Kidney glomerular epithelial cell (primary cell): ENCODE results near the gene SRCAP.
"Not testable (repeated sequence)": the region's sequence is repeated elsewhere in the genome, so short reads cannot be mapped to it uniquely, and the experiment has no call there.

Source experiments
- DNase-seq: peaks from one replicate; lab custom pipeline; 2025; lab: John Stamatoyannopoulos, UW

SRCAP gene

DNA sequence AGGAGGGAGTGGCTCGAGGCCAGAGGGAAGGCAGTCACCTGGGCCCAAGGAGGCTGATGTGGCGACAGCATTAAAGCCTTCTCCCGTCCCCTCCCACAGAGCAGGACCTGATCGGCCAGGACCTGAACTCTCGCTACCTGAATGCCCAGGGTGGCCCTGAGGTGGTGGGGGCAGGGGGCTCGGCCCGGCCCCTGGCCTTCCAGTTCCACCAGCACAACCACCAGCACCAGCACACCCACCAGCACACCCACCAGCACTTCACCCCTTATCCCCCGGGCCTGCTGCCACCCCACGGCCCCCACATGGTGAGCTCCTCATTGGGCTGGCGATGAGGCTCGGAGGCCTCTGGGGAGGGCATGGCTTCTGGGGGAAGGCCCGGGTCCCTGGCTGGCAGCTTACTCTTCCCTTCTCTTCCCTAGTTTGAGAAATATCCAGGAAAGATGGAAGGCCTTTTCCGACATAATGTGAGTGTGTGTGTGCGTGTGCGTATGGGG is 34.3 kb upstream of the SRCAP start:
- DNase-seq = no peak

DNA sequence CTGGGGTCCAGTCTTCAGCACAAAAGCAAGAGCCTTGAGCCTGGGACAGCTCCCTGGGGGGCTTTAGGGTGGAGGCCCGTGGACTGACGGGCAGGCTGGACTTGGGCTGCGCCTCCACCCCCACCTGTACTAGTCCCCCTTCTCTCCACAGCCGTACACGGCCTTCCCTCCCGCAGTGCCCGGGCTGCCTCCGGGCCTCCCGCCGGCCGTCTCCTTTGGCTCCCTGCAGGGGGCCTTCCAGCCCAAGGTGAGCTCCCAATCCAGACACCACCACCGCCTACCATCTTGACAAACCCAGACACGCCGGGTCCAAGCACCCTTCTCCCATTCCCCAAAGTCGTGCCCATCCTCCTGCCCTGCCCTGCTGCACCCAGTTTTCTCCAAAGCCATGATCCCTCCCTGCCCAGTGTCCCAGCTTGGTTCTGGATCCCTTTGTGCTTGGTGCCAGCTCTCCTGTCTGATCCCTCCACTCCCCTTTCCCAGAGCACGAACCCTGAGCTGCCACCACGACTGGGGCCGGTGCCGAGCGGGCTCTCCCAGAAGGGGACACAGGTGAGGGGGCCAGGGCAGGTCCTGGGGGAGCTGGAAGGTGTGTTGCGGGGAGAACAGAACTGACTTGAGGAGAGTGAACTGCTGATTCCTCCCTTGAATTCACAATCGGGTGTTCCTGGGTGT is 33.7 kb upstream of the SRCAP start:
- DNase-seq = no peak

DNA sequence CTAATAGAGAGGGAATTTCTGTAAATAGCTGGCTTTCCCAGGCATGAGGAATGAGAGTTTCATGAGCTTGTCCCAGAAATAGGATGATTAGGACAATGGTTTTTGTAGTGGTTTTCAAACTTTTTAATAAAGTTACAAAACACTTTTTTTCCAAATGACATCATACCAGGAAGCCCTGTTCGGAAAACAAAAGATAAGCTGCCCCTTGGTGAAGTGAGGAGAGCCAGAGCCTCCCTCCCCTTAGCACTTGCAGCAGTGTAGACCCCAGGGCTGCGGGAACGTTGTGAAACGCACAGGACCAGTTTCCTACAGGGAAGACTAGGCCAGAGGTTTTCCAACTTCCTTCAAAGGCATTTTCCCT is 33.2 kb upstream of the SRCAP start:
- DNase-seq = no peak

DNA sequence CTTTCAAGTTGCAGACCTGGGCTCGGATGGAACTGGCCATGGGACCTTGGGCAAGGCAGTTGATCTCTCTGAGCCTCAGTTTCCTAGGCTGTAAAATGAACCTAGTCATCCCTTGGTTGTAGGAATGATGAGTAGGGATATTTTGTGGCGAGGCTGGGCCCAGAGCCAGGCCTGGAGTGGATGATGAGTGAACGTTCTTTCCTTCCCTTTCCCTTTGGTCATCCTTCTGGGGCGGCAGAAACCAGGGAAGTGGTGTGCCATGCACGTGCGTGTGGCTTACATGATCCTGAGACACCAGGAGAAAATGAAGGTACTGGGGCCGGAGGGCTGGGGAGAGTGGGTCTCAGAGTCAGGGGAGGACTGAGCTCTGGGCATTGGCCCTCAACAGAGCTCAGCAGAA is 32.3 kb upstream of the SRCAP start:
- DNase-seq = no peak

DNA sequence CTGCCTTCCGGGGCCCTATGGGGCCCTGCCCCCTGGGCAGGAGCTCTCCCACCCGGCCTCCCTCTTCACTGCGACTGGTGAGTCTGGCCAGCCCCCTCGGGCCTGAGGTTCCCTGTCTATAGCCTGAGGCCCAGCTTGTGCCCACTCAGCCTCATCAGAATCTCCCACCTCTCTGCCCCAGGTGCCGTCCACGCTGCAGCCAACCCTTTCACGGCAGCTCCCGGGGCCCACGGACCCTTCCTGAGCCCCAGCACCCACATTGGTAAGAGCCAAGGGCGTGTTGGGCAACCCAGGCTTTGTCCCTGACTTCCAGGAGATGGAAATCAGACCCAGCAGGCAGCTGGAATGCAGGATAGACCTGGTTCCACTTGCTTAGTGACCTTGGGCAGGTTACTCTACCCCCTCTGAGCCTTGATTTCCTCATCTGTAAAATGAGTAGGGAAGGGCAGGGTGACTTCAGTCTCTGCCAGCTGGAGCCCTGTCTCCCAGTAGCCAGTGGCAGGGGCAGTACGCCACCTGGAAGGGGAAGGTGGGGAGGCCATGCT is 31.5 kb upstream of the SRCAP start:
- no peak for DNase-seq

DNA sequence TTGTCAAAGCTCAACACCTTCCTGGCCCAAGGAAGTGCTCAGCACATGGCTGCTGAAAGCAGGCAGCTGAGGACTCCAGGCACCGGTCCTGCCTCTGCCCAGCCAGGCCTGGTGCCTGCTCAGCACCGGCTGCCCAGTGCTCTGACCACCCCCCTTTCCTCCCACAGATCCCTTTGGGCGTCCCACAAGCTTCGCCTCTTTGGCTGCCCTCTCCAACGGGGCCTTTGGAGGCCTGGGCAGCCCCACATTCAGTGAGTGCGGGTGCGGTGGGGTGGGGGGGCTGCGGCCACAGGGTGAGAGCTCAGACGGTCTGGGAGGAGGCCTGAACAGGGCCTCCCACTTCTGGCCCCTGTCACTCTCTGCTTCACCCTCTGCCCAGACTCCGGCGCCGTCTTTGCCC is 30.6 kb upstream of the SRCAP start:
- no peak for DNase-seq

DNA sequence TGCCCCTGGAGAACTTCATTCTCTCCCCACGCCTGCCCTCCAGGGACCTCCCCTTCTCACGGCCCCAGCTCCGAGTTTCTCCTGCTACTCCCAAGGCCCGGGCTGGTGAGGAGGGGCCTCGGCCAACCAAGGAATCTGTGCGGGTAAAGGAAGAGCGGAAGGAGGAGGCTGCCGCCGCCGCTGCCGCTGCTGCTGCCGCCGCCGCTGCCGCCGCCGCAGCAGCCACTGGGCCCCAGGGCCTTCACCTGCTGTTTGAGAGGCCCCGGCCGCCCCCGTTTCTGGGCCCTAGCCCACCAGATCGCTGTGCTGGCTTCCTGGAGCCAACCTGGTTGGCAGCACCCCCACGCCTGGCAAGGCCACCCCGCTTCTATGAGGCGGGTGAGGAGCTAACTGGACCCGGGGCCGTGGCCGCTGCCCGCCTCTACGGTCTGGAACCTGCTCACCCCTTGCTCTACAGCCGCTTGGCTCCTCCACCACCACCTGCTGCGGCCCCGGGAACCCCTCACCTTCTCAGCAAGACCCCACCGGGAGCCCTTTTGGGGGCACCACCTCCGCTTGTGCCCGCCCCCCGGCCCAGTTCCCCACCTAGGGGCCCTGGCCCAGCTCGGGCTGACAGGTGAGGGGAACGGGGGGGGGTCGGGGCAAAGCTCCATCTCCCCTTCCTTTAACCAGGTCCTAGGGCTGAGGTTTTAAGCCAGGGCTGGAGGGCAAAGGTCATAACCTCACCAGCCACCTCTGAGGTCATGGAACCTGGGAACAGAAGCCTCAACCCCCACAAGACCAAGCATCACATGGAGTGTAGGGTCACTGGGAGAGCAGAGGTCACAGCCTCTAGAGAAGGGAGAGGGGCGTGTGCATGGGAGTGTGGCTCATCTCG is 29.7 kb upstream of the SRCAP start:
- no peak for DNase-seq

DNA sequence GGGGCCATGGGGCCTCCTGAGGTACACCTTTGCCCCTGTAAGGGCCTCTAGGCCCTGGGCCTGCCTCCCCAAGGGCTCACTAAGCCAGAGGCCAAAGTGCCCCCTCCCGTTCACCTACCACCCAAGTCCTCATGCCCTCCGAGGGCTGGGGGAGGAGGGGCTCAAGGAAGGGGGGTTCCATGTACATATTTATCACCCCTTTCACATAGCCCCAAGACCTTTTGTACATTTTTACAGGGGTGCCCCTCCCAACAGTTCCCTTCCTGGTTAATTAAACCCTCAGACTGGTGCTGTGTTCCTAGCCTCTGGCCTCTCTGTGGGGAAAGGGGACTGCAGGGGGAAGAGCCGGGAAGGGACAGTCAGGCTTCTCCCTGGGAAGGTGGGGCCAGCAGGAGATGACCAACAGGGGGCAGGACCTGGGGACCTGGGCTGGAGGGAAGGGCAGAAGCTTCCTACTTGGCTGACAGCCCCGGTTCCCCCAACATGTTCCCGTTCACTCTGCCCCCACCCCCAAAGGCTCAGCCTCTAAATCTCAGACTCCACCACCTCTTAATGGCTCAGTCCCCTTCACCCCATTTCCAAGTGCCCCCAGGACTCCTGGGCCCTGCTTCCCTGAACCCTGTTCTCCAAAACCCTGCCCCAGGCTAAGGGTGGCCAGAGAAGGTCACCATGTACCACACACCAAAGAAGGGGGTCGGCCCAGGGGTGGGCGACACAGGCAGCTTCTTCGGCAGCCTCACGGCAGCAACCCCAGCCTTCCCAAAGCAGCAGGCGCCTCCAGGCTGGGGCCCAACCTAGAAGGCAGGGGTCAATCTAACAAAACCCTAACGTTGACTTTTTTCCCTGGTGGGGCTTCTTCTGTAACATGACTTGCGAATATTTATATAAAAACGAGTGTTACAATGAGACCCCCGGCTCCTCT is 28.8 kb upstream of the SRCAP start:
- no peak for DNase-seq

DNA sequence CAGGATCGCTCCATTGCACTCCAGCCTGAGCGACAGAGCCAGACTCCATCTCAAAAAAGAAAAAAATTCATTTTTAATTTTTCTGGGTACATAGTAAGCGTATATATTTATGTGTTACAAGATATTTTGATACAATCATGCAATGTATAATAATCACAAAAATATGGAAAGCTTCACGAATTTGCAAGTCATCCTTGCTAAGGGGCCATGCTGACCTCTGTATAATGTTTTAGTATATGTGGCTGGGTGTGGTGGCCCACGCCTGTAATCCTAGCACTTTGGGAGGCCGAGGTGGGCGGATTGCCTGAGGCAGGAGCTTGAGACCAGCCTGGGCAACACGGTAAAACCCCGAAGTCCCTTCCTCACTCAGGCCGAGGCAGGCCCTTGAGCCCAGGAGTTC is 23.8 kb upstream of the SRCAP start:
- no peak for DNase-seq

DNA sequence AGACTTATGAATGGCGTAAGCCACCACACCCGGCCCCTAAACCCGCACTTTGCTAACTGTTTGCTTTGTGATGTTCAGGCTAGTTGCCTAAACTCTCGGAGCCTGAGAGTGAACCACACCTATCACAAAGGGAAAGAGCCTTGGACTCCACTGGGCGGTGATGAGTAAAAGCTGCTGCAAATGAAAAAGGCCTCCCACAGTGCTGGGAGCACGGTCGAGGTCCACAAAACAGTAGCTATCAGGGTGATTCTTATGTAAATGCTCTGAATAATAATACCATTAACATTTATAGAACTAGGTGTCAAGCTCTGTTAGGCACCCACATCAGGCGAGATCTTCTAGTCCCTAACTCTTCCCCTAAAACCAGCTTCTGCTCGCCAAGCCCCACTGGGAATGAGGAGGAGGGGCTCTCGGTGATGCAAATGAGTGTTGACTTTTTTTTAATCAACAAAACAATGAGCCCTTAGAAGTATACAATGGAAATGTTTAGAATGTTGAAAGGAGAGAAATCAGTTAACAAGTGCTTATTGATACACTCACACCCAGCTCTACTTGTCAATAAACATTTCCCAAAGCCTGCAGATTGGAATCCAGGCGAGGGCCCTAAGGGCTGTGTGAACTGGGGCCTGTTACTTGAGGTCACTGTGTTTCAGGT is 20.9 kb upstream of the SRCAP start:
- DNase-seq = no peak

DNA sequence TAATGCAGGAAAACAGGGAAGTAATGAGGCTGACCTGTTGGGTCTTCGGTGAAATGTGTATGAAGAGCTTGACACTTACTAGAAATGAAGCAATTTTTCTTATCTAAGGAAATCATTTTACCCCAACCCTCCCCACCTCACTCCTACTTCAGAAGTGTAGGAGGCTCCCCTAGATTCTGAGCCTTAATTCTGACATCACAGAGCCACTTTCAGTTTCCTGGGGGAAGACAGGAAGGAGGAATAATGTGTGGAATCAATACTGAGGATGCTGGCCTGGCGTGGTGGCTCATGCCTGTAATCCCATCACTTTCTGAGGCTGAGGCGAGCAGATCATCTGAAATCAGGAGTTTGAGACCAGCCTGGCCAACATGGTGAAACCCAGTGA is 20.4 kb upstream of the SRCAP start:
- no peak for DNase-seq

DNA sequence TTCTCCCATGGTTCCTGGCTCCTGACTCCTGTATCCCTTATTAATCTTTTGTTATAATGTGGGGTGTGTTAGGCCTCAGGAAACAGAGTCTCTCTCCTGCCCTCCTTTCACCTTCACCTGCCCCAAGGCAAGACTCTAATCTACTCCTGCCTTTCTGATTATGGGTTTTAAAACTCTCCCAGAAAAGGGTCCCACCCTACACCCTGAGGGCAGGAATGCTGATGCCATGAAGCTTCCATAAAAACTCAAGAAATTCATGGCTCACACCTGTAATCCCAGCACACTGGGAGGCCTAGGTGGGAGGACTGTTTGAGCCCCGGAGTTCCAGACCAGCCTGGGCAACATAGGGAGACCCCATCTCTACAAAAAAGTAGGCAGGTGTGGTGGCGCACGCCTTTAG is 18.6 kb upstream of the SRCAP start:
- no peak for DNase-seq

DNA sequence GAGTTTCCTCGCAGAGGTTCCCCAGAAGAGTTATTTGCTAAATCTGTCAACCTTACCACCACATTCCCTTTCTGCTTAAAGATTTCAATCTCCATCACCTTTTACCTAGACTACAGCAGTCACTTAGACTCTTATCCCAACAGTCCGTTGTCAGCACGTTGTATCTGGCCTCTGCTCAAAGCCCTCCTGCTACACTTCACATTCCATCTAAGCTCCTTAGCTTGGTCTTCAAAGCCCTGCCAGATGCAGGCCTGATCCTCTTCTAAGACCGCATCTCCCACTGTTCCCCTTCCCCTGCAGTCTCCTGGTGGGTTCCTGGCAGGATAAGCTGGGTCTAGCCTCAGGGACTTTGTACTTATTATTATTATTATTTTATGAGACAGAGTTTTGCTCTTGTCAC is 10.3 kb upstream of the SRCAP start:
- DNase-seq = no peak

DNA sequence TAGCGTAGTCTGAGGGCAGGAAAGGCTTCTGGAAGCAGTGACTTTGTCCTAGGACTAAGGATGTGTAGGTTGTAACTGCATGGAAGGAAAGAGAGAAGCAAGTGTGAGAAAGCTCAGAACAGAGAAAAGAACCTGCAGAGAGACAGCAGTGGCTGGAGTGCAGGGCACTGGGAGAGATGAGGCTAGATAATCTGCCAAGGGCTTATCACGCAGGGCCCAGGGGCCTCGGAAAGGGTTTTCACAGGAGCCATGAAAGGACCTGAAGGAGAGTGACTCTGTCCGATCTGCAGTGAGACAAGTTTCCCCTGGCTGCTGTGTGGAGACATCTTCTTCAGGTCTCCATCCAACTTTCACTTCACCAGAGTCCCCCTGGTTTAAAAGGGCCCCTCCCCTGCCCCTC is 7.1 kb upstream of the SRCAP start:
- DNase-seq = no peak

DNA sequence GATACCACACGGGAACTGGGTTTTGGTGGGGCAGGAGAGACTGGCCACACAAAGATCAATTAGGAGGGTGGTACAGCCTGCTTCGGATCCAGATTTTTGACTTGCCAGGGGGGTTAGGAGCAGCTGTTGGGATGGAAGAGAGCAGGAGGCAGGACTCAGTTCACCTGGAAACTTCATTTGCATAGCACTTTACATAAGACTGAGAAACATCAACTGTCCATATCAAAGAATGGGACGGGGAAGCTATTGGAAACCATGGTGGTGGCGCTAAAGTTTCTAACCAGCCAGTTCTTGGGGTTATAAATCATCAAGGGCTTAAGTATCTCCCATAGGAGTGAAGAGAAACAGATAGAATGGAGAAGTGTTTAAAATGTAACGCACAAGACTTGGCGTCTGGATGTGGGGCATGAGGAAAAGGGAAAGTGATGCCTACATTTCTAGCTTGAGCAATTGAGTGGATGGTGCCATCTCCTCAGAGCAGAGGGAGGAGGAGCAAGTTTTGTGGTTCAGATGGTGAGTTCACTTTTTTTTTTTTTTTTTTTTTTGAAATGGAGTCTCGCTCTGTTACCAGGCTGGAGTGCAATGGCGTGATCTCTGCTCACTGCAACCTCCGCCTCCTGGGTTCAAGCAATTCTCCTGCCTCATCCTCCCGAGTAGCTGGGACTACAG is 6.4 kb upstream of the SRCAP start:
- no peak for DNase-seq

DNA sequence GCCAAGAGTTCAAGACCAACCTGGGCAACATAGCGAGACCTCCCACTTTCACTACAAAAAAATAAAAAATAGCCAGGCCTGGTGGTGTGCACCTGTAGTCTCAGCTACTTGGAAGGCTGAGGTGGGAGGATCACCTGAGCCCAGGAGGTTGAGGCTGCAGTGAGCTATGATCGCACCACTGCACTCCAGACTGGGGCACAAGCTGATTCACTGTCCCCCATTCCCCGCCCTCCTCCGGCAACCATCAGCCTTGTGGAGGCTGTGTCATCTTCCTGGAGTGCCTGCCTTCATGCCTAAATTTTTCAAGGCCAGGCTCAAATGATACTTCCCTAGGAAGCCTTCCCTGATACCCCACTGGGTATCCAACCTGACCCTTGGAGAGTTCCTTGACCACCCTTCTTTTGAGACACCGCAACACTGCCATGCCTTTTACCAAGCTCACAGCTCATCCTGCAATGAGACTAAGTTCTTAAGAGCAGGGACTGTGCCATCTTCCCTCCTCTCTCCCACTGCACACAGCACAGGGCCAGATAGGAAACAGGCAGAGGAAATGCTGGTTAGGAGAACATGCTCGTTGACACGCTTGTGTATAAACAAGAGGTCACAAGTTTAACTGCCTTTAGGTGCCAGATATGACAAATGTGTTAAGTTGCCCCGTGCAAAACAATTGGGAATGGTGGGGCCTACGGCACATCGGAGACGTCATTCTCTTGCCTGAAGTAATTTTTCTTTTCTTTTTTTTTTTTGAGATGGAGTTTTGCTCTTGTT is 3.9 kb upstream of the SRCAP start:
- no peak for DNase-seq

DNA sequence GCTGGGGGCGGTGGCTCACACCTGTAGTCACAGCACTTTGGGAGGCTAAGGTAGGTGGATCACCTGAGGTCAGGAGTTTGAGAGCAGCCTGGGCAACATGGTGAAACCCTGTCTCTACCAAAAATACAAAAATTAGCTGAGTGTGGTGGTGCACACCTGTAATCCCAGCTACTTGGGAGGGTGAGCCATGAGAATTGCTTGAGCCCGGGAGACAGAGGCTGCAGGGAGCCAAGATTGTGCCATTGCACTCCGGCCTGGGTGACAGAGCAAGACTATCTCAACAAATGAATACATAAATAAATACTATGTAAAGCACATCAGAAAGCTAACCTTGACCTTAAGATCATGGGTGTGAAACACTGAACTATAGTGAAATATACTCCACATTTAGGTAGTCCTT is 2.3 kb upstream of the SRCAP start:
- not testable (repeated sequence) for DNase-seq

DNA sequence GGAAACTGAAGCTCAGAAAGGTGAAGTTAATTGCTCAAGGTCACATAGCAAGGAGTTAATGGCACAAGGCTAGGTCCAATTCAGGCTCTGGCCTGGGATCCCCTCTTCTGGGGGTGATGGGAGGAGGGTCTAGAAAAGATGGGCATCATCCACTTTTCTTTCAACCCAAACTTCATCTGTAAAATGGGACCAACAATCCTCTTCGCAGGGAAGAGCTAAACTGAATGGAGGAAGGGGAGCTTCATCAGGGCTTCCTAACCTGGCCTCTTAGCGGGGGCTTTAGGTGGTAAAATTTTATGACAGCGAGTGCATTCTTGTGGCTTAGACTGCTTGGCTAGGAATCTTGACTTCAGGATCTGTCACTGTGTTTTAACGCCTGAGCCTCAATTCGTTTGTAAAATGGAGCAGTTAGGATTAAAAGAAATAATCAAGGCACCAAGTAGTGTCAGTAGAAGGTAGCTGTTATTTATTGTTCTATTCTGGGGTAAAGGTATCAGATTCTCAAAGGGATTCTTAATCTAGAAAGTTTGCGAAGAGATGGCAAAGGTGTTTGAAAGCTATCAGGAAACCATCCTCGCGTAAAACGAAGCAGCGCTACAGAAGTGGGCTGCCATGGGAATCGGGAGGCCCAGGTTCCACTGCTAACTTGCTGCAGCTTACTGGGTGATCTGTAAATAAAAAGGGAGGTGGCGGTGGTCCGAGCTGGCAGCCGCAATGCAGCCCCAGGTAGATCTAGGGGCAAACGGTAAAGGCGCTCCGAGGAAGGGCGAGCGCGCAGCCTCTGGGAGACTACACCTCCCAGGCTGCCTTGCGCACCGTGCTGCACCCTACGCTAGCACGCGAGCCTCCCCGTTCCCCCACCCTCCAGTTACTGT is 1.5 kb upstream of the SRCAP start:
- DNase-seq = peak; percentile 94

DNA sequence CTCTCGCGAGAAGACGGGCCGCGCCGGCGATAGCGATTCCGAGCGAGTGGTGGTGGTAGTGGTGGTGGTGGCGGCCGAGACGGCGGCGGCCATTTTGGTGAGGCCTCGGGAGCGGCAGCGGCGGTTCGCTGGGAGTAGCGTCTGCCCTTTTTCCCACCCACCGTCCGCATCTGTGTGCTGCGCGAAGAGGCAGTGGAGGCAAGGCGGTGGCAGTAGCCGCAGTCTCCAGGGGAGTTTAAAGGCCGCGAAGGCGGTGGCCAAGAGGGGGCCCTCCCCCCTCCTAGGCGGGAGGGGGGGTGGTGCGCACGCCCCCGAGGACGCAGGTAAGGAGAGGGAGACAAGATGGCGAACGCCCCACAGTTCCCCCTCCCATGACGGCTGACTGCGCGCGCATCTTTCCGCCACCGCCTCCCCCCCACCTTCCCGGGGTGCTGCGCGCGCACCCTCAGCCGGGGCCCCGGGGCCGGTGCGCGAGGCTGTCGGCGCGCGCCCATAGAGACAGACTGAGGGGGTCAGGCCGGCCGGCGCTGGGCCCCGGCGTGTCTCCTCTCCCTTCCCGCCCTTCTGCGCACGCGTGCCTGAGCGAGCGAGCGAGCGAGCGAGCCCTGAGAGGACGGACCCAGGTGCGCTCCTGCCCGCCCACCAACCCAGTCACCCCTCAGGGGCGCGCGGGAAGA is 694 bp upstream of the SRCAP start:
- DNase-seq = peak; percentile 77
